Osteoblast (primary cell): Measurements from ENCODE around the gene GPER1. TPM values are rescaled to one million over a fixed set of nuclear protein-coding genes. Genes with fewer than 3 reads are reported as not detected.

ENCODE experiments used
- DNase-seq: peaks from one replicate; pipeline ENCODE4 v3.0.0; 2011; ENCODE audit warnings: low spot score, mixed read lengths; ENCODE audit not compliant: insufficient read length; ENCODE audit errors: missing footprints
- H2AFZ ChIP-seq: 2 replicates; pipeline ENCODE4 v1.6.0; 2011; ENCODE audit warnings: mild to moderate bottlenecking, low read length
- H3K27ac ChIP-seq: 2 replicates; pipeline ENCODE4 v1.5.1; 2011; ENCODE audit warnings: mild to moderate bottlenecking, low read depth, low read length, moderate library complexity
- H3K27me3 ChIP-seq: 2 replicates; pipeline ENCODE4 v1.6.0; 2012; ENCODE audit warnings: mild to moderate bottlenecking, control low read depth, inconsistent platforms, low read length, moderate library complexity; ENCODE audit not compliant: insufficient read depth
- H3K36me3 ChIP-seq: 2 replicates; pipeline ENCODE4 v1.5.1; 2011; ENCODE audit warnings: mild to moderate bottlenecking, low read length, control low read depth, moderate library complexity; ENCODE audit not compliant: insufficient read depth
- H3K4me1 ChIP-seq: 2 replicates; pipeline ENCODE4 v1.5.1; 2011; ENCODE audit warnings: mild to moderate bottlenecking, low read length, control low read depth, moderate library complexity; ENCODE audit not compliant: insufficient read depth
- H3K4me2 ChIP-seq: 2 replicates; pipeline ENCODE4 v1.6.0; 2011; ENCODE audit warnings: mild to moderate bottlenecking, low read length; ENCODE audit not compliant: insufficient read depth
- H3K4me3 ChIP-seq: fragments of 200-600 bp; sonication (generic); 3 replicates; pipeline ENCODE4 v1.5.1; 2012; ENCODE audit warnings: mild to moderate bottlenecking, low read length, inconsistent platforms; ENCODE audit not compliant: insufficient read depth
- H3K79me2 ChIP-seq: 2 replicates; pipeline ENCODE4 v1.6.0; 2012; ENCODE audit warnings: mild to moderate bottlenecking, low read length, control low read depth, inconsistent platforms; ENCODE audit not compliant: insufficient read depth
- H3K9me3 ChIP-seq: 2 replicates; pipeline ENCODE4 v1.5.1; 2011; ENCODE audit warnings: low read depth, low read length, control low read depth
- H4K20me1 ChIP-seq: 2 replicates; pipeline ENCODE4 v1.6.0; 2012; ENCODE audit warnings: mild to moderate bottlenecking, low read length, control low read depth; ENCODE audit not compliant: insufficient read depth
- total RNA-seq: library from RNA; depleted of rRNA; stranded (reverse); fragments of >200 nt; gene quantifications from 2 replicates; pipeline ENCODE4 v1.2.3, GENCODE V29; 2012
- TF ChIP-seq, protein P1 (sequence below): IDR thresholded peaks from 2 replicates; pipeline ENCODE4 v1.5.1; 2011; ENCODE audit warnings: mild to moderate bottlenecking, low read depth, low read length, moderate library complexity; ENCODE audit errors: extremely low read depth

Gene GPER1
- total RNA-seq, 1 donor: 10.5 TPM

DNA sequence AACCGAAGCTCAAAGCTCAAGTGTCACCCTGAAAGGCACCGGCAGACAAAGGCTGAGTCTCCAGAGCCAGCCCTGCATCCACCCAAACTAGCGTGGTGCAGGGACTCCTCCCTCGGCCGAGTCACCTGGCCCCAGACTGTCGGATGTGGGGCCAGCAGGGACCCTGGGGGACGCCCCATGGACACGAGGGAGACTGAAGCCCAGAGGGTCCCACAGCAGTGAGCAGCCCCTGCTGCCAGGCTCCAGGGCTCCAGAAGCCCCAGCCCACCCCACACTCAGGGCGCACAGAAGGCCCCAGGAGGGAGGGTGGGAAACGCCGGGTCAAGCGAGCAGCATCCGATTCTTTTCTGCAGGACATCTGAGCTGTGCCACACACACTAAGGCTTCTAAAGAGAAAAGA, 23.3 kb upstream of the GPER1 start:
- Histone ChIP-seq H3K27ac (no peak overlapping the region), H2AFZ (no peak overlapping the region), H3K36me3 (no peaks in the 10 kb centered on the region), H4K20me1 (peaks cover 46% of the 10 kb centered on the region), H3K4me3 (no peak overlapping the region), H3K4me1 (peaks cover 10% of the 10 kb centered on the region), H3K27me3 (no peaks in the 10 kb centered on the region), H3K4me2 (no peak overlapping the region), H3K9me3 (no peaks in the 10 kb centered on the region), H3K79me2 (no peaks in the 10 kb centered on the region)
- TF ChIP-seq, protein P1, sequence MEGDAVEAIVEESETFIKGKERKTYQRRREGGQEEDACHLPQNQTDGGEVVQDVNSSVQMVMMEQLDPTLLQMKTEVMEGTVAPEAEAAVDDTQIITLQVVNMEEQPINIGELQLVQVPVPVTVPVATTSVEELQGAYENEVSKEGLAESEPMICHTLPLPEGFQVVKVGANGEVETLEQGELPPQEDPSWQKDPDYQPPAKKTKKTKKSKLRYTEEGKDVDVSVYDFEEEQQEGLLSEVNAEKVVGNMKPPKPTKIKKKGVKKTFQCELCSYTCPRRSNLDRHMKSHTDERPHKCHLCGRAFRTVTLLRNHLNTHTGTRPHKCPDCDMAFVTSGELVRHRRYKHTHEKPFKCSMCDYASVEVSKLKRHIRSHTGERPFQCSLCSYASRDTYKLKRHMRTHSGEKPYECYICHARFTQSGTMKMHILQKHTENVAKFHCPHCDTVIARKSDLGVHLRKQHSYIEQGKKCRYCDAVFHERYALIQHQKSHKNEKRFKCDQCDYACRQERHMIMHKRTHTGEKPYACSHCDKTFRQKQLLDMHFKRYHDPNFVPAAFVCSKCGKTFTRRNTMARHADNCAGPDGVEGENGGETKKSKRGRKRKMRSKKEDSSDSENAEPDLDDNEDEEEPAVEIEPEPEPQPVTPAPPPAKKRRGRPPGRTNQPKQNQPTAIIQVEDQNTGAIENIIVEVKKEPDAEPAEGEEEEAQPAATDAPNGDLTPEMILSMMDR: no peak
- peak; percentile 88 for DNase-seq

DNA sequence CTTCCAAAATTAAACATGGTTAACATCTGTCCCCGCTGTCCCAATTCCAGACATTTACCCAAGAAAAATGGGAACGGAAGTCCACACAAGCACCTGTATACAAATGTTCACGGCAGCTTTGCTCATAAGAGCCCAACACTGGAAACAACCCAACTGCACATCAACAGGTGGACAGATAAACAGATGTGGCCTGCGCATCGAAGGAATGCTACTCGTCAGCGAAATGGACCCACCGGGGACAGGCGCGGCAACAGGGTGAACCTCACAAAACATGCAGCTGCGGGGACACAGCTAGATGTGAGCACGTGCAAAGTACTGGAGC, 22.7 kb upstream of the GPER1 start:
- peaks cover 44% of the 10 kb centered on the region for H4K20me1 ChIP-seq
- H3K27ac ChIP-seq: no peak overlapping the region
- H3K36me3 ChIP-seq: no peaks in the 10 kb centered on the region
- H3K9me3 ChIP-seq: no peaks in the 10 kb centered on the region
- peak; percentile 85 for DNase-seq
- peaks cover 9% of the 10 kb centered on the region for H3K4me1 ChIP-seq
- H3K4me2 ChIP-seq: peak overlapping the region; percentile 71
- H3K27me3 ChIP-seq: no peaks in the 10 kb centered on the region
- H3K79me2 ChIP-seq: no peaks in the 10 kb centered on the region
- TF ChIP-seq, protein P1: no peak
- no peak overlapping the region for H2AFZ ChIP-seq
- peak overlapping the region; percentile 53 for H3K4me3 ChIP-seq

DNA sequence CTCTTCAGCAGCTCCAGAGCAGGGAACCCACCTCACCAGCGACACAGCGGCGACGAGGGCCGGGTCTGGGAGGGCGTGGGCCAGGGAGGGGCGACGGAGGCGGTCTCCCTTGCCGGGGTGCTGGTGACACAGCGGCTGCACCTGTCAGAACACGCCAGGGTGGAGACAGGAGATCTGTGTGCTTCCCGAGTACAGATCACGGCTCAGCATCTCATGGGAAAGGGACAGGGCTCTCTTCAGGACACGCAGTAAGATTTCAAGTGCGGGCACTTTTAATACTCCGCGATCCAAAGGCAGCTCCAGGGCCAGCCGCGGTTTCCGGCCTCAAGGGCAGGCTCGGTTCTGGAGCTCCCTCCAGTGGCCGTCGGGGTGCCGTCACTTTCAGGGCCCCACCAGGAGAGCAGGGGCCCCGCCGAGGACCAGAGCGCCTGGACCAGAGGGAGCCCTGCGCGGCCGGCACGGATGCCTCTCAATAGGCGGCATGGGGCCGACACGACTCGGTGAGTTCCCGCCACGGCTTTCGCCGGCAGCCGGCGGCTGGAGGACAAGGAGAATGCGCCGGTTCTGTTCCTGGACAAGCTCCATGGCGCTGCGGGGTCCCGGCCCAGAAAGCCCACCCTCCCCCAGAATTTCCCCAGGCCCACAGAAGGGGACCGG, 22.2 kb upstream of the GPER1 start:
- Histone ChIP-seq H2AFZ (peak overlapping the region; percentile 34), H3K79me2 (no peaks in the 10 kb centered on the region), H3K4me1 (peaks cover 5% of the 10 kb centered on the region), H3K27me3 (no peaks in the 10 kb centered on the region), H4K20me1 (peaks cover 43% of the 10 kb centered on the region), H3K36me3 (no peaks in the 10 kb centered on the region), H3K9me3 (no peaks in the 10 kb centered on the region), H3K27ac (no peak overlapping the region), H3K4me2 (peak overlapping the region; percentile 71), H3K4me3 (peak overlapping the region; percentile 53)
- peak; percentile 100 for DNase-seq
- TF ChIP-seq, protein P1: peak; percentile 77

DNA sequence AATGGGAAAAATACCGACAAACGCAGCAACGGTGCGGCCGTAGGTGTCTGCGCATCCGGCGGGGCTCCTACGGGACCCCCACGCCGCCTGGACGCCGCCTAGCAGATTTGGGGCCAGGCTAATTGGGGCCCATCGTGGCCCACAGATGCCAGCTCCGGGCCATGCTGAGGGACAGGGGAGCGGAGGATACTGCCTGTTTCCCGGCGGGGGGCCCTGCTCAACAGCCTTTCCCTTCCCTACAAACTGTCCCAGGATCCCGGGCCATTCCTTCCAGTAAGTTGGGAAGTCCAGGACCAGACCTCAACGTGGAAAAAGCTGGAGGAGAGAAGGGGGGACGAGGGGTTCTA, 21.7 kb upstream of the GPER1 start:
- DNase-seq: no peak
- Histone ChIP-seq H3K79me2 (no peaks in the 10 kb centered on the region), H3K27me3 (no peaks in the 10 kb centered on the region), H3K4me1 (peaks cover 5% of the 10 kb centered on the region), H2AFZ (no peak overlapping the region), H3K9me3 (no peaks in the 10 kb centered on the region), H3K36me3 (no peaks in the 10 kb centered on the region), H3K4me2 (no peak overlapping the region), H3K27ac (no peak overlapping the region), H4K20me1 (peaks cover 42% of the 10 kb centered on the region), H3K4me3 (no peak overlapping the region)
- TF ChIP-seq, protein P1: no peak
